ENCODE data around the gene ASAP2.

DNA sequence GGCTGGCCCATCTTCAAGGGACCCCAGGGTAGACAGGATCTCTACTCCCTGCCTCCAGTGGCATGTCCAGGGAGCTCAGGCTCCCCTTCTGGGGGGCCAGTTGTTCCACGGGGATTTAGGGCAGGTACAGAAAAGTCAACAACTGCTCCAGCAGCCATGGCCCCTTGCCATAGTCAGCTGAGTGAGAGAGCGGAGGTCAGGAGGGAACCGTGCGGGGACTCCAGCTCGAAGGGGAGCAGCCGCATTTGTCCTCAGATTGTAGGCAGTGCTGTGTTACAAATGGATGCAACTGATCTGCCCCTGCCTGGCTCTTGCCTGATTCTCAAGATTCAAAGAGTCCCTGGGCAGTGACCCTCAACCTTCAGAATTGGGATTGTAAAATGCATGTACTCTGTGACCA, 166.9 kb downstream of the ASAP2 start:
- TF ChIP-seq, protein P1, sequence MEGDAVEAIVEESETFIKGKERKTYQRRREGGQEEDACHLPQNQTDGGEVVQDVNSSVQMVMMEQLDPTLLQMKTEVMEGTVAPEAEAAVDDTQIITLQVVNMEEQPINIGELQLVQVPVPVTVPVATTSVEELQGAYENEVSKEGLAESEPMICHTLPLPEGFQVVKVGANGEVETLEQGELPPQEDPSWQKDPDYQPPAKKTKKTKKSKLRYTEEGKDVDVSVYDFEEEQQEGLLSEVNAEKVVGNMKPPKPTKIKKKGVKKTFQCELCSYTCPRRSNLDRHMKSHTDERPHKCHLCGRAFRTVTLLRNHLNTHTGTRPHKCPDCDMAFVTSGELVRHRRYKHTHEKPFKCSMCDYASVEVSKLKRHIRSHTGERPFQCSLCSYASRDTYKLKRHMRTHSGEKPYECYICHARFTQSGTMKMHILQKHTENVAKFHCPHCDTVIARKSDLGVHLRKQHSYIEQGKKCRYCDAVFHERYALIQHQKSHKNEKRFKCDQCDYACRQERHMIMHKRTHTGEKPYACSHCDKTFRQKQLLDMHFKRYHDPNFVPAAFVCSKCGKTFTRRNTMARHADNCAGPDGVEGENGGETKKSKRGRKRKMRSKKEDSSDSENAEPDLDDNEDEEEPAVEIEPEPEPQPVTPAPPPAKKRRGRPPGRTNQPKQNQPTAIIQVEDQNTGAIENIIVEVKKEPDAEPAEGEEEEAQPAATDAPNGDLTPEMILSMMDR (conservative IDR thresholded peaks at IDR 0.05; ENCODE audit: low read length) = no peak
- no peak for TF ChIP-seq EZH2phosphoT487 (IDR thresholded peaks at IDR 0.05; ENCODE audit: borderline replicate concordance, low read depth, low read length)
